Globus pallidus (tissue), 1 donor: ENCODE data around the gene MT1E.
A peak's percentile ranks its signal among the peaks of the same experiment; 100 is the strongest.
"Not testable (repeated sequence)": the region's sequence is repeated elsewhere in the genome, so short reads cannot be mapped to it uniquely, and the experiment has no call there.

Experiments used
- DNase-seq: peaks from one replicate; pipeline ENCODE4 v3.0.0-alpha.2; 2015; ENCODE audit warnings: low spot score

Gene MT1E

DNA sequence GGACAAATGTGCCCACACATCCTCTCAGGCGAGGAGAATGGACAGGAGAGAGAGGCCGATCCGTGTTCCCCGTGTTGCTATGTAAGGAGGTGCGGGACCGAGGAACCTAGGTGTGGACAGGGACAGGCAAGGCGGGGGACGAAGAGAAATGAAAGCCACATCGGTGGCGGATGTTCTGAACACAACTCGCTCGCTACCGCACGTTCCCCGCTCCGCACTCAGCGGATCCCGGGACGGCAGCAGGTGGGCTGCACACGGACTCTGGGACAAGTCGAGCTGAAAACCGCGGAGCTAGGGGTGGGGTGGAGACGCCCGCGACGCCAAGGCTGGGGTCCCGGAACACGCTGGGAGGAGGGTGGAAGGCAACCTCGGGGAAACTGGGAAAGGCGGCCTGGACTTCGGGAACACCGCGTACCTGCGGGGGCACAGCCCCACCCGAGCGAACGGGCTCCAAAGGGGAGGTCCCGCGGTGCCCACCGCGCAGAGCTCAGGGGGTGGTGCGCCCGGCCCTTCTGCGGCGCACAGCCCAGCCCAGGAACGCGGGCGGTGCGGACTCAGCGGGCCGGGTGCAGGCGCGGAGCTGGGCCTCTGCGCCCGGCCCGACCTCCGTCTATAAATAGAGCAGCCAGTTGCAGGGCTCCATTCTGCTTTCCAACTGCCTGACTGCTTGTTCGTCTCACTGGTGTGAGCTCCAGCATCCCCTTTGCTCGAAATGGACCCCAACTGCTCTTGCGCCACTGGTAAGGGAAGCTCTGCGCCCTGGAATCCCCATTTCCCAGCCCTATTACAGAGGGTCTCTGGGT is at the start of gene MT1E:
Gene MT1E (plus strand): TSS at position 642 of the 803 bp plus-strand sequence. CDS start 71 bp downstream, at position 713.
- peak; percentile 73 for DNase-seq

DNA sequence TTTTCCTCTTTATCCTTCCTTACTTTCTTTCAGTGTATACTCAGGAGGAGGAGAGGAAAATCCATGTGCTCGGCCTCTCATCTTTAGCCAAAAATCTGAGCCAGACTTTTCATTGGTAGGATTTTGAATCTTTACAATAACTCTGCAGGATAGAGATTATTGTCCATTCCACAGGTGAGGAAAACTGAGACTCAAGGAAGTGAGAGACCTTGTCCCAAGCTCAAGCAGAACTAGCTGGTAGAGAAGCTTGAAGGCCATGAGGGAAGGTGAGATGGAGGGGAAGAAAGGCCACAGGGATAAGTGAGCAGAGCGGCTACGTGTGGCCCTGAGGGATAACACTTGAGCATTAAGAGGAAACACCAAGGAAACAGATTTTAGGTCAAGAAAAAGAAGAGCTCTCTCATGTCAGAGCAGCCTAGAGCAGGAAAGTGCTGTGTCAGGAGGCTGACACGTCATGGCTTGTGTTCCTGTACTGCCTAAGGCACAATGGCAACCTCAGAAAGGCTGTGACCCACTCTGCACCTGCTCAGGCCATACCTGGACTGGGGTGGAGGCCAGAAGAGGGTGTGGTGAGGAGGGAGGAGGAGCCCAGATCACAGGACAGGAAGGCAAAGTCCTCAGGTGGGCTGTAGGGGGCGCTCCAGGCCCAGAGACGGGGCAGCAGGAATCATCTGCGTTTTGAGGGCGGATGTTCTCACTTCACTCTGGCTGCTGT is 48.8 kb upstream of the MT1E start:
- DNase-seq: peak; percentile 38

DNA sequence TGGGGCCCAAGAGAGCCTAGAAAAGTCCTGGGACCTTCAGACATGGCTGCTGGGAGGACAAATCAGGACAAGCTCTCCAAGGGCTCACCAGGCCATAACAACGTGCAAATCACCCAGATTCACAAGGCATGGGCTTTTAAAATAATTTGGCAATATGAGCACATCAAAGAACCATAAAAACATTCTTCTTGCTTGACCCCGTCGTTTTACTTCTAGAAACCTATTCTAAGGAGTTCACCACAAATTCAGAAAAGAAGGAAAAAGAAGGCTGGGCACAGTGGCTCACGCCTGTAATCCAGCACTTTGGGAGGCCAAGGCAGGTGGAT is 48.3 kb upstream of the MT1E start:
- no peak for DNase-seq

DNA sequence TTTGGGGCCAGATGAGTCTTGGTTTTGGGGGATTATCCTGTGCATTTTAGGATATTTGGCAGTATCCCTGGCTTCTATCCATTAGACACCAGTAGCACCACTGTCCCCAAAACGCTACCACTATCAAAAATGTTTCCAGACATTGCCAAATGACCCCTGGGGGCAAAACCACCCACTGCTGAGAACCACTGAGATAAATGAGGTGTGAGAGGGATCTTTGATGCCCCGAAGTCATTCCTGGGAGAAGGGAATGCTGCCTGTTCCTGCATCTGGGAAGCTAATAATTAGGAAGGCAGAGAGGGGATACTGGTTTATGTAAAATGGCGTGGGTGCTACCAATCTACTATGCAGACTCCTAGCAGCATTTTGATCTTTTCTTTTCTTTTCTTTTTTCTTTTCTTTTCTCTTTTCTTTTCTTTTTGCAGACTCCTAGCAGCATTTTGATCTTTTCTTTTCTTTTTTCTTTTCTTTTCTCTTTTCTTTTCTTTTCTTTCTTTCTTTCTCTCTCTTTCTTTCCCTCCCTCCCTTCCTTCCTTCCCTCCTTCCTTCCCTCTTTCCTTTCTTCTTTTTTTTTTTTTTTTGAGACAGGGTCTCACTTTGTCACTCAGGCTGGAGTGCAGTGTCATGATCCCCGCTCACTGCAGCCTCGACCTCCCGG is 45.1 kb upstream of the MT1E start:
- DNase-seq: no peak

DNA sequence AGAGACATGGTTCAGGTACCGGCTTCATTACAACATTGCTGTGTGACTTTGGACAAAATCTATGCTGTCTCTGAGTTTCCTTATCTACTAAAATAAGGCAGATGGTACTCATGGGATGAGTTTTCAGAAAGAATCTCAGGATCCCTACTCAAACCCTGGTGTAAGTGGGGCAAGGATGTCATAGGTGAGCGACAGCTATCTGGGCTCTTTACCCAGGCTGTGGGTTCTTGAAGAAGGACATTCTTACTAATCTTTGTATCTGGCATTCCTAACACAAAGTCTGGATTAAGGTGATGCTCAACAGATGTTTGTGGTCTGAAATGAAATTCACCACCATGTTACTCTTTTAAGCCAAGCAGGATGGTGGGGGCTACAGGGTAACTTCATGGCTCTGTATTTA is 42.7 kb upstream of the MT1E start:
- not testable (repeated sequence) for DNase-seq

DNA sequence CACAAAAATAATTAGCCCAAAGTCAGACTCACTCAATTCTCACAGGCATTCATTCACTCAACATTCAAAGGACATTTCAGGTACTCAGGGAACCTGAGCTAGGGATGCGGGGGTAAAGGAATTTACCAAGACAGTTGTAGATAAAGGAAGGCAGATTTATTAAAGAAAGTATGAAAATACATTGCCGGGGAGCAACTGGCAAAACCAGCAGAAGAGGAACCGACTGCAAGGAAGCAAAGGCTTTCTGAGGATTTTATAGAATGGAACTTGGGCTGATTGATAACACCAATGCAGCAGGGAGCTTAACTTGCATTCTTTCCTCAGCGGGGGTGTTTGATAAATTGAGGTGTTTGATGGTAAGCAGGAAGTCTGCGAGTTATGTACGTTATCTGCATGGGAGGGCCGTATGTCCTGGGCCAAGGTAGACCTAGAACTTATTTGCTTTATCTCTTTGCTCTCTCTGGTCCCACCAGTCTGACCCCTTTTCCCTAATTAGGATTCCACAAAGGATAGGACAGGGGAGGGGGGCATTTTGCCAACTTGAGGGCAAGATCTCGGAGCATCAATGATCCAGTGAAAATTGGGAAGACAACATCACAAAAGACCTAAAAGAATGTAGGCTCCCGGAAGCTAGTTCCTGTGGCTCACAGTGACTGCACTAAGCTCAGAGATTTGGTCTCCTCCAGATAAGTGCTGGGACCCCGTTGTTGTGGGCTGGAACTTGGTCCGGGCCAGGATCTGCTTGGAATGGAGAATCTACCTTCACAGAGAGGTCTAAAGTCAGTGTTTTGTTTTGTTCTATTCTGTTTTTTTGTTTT is 42.0 kb upstream of the MT1E start:
- no peak for DNase-seq

DNA sequence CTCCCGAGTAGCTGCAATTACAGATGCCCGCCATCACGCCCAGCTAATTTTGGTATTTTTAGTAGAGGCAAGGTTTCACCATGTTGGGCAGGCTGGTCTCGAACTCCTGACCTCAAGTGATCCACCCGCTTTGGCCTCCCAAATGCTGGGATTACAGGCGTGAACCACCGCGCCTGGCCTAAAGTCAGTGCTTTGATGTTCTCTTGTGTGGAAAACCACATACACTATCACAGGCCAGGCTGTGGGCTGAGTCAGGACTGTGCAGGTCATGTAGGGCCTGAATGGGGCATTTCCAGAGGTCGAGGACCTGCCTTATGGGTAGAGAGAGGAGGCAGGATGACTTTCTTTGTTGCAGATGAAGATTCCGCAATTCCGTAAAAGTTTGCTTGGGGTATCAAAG is 41.3 kb upstream of the MT1E start:
- DNase-seq: no peak

DNA sequence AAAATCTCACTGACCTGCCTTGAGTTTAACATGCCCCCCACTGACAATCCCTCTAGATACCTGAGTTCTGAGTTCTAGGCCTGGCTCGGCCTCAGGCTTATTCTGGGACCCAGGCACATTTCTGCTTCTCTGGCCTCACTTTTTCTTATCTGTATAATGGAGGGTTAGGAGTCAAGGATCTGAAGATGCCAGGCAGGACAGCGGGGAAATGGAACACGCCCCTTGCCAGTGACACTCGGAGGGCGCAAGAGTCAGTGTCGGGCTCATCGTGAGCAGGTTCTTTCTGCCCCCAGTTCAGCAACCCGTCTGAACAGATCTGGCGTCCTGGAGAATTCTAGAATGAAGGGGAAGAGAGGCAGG is 36.8 kb upstream of the MT1E start:
- no peak for DNase-seq

DNA sequence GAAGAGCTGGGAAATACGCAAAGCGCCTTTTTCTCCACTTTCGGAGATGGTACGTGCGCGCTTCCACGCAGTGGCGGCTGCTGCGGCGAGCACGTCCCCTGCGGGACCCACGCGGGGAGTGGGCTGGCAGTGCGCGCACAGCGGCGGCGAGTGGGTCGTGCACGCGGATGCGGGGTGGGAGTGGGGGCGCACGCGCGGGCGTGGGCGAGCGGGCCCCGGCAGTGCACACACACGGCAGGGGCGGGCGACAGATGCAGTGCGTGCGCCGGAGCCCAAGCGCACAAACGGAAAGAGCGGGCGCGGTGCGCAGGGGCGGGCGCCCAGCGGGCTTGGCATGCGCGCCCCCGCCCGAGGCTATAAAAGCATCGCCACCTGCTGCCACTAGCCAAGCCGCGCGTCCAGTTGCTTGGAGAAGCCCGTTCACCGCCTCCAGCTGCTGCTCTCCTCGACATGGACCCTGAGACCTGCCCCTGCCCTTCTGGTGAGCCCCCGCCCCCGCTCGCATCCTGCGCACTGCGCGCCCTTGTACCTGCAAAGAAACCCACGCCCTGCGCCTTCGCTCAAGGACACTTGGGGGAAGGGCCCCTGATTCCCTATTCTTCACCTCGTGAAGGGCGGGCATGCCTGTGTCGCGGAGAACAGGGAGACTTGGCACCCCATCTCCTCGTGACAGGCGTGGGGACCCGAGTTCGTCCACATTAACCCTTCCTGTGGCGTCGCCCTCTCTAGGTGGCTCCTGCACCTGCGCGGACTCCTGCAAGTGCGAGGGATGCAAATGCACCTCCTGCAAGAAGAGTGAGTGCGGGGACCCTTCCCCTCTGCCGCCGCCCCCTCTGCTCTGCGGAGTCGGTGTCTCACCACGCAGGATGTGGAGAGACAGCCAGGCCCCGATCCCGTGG is 36.2 kb upstream of the MT1E start, which contains the start of gene MT3:
Gene MT3 (plus strand): TSS at position 388 of the 899 bp plus-strand sequence. CDS start 63 bp downstream, at position 451.
- peak; percentile 64 for DNase-seq

DNA sequence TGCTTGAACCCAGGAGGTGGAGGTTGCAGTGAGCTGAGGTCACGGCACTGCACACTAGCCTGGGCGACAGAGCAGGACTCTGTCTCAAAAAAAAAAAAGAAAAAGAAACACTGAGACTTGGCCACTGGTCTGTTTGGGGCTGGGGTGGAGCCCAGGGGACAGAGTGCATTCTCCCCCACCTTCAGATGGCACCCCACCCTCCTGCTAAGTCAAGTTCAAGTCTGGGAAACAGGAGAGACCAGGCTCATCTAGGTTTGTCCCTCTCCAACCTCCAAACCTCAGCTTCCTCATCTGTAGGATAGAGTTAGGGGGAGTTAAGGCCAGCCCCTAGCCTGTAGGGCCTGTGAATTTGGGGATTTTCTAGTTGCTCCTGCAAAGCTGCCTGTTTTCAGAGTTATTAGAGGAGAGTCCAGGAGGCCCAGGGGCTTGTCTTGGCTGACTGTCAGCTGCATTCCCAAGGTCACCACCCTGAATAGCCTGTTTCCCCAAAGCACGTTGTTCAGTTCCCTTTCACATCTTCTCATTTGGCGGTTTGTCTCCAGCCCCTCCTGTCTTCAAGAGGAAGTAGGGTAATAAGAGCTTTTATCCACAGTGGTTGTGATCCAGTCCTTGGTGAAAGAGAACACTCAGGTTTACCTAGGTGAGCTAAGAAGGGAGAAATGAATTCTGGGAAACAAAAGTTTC is 34.1 kb upstream of the MT1E start:
- DNase-seq: peak; percentile 21

DNA sequence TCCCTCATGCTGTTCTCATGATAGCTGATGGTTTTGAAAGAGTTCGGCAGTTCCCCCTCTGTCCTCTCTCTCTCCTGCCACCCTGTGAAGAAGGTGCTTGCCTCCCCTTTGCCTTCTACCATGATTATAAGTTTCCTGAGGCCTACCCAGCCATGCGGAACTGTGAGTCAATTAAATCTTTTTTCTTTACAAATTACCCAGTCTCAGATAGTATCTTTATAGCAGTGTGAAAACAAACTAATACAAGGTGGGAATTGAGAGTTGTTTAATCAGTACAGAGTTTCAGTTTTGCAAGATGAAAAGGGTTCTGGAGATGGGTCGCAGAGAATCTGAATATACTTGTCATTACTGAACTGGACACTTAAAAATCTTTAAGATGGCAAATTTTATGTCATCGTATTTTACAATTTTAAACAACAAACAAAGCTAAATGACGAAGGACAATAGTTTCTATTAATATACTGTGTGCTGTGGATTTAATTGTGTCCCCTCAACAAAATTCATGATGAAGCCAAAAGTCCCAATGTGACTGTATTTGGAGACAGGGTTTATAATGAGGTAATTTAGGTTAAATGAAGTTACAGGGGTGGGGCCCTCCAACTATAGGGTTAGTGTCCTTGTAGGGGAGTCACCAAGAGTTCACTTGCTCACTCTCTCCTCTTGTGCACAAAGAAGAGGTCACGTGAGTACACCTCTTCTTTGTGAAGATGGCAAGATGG is 31.8 kb upstream of the MT1E start:
- DNase-seq: no peak

DNA sequence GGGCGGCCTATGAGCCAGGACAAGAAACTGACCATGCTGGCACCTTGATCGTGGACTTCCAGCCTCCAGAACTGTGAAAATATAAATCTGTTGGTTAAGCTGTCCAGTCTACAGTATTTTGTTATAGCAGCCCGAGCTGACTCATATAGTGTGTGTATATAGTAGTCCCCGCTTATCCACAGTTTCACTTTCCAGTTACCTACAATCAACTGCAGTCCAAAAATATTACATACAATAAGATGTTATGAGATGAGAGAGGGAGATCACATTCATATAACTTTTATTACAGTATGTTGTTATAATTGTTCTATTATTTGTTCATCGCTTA is 31.3 kb upstream of the MT1E start:
- DNase-seq: no peak

DNA sequence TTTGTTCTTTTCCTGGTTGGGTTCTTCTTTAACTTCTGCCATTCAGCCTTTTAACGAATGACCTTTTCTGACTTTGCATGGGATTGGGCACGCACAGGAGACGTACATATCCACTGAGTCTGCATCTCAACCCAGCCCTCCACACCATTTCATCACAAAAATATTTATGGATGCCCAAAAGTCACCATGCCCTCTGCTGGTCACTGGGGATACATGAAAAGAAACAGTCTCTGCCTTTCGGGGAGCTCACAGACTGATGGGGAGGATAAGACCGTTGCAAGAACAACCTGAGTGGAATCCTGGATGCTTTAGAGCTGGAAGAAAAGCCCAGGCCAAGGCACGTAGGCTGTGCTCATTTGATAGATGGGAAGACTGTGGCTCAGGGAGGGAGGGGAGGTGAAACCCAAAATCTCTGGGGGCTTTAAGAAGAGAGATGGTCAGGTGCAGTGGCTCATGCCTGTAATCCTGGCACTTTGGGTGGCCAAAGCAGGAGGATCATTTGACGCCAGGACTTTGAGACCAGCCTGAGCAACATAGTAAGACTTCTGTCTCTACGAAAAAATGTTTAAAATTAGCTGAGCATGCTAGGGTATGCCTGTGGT is 25.1 kb upstream of the MT1E start:
- peak; percentile 66 for DNase-seq

DNA sequence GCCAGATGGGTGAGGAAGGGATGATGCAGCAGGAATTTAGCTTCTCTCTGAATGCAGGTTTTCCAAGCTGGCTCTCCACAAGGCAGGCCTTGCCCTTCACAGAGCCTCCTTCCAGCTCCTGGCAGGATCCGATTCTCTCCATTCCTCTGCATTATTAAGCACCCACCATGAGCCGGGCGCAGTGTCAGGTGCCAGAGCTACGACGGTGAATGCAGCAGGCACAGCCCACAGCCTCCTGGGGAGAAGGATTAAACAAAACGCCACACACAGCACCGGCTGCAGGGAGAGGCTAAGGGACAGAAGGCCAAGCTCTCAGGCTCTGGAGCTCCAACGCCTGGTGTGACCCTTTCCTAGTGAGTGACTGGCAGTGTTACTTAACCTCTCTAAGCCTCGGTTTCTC is 24.3 kb upstream of the MT1E start:
- DNase-seq: no peak

DNA sequence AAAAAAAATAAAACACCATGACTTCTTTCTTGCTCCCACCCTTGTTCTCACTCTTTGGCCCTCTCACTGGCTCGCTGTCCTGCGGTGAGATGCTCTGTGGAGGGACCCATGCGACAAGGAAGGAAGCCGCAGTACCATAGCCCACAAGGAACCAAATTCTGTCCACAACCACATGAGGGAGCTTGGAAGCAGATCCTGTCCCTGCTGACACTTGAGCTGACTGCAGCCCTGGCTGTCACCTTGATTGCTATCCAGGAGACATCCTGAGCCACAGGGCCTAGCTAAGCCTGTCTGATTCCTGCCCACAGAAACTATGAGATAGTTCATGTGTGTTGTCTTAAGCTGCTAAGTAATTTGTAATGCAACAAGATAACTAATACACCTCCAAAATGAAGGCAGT is 22.0 kb upstream of the MT1E start:
- DNase-seq: peak; percentile 55

DNA sequence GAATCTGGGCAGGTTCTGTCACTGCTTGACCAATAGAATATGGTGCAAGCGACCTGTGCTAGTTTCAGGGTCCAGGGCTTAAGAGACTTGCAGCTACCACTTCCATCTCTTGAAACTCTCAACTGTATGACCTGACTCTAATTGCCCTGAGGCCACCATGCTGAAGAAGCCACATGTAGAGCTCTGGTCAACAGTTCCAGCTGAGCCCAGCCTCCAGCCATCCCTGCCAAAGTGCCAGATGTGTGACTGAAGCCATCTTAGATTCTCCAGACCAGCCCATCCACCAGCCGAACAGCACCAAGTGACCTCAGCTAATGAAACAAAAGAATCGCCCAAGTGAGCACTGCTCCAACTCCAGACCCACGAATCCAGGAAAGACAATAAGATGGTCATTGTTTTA is 20.6 kb upstream of the MT1E start:
- DNase-seq: no peak

DNA sequence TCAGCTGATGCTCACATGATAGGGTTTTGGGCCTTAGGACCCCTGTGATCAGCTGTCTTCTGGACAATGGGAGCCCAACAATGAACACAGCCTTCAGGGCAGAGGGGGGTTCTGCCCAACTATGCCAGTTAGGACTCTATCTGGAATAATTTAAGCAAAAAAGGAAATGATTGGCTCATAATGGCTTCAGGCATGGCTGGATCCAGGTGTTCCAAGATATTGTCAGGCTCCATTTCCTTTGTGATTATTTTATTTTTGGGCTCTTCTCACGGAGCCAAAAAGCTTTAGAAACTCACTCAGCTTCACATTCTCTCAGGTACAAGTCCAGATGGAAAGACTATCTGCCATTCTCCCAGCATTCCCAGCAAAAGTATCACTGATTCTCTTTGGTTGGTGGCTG is 20.1 kb upstream of the MT1E start:
- DNase-seq: no peak

DNA sequence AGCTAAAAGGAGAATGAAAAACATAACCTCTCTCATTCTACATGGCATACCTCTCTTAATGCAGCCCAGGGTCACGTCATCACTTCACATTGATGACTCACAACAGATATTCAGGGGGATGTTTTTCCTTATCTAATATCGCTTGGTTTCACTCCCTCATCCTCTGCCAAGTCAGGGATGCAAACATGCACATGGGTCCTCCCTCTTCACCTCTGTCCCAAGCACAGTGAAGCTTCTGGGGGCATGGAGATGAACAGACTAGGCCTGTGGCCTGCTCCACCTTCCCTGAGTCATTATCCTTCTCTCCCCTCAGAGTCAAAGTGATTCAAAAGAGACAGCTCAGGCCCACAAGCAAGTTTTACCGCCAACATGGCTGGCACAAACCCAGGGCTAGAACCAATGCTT is 19.5 kb upstream of the MT1E start:
- DNase-seq: no peak

DNA sequence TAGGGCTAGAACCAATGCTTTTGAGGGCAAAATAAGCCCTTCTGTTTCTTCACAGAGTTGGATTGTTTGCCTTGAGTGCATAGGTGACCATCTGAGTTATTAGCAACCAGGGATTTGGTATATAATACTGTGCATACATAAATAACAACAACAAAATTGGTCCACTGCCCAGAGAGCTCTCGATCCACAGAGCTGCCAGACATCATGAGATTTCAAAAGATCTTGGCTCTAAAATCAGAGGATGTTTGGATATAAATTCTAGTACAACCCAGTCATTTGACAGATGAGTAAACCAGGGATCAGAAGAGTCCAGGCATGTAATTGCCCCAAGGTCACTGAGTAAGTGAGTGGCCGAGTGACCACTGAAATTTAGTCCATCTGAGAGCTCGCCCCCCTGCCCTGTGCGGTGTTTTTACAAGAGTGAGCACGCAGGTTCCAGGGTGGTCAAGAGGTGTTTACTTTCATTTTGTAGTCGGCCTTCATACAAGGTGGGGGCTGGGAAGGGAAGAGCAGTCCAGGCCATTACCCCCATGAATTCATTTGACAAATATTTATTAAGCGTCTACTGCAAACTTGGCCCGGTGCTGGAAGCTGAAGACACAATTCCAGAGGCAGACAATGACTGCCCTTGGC is 19.0 kb upstream of the MT1E start:
- no peak for DNase-seq
